Endodermal cell (in vitro differentiated cells): ENCODE measurements around the gene EHD2. TPM values are rescaled to one million over a fixed set of nuclear protein-coding genes. Genes with fewer than 3 reads are reported as not detected.

Experiments used
- DNase-seq: peaks from one replicate; pipeline ENCODE4 v3.0.0-alpha.2; 2017
- H3K27ac ChIP-seq: 2 replicates; pipeline ENCODE4 v1.5.1; 2013; ENCODE audit warnings: mild to moderate bottlenecking, low read depth, low read length, moderate library complexity
- H3K27me3 ChIP-seq: 2 replicates; pipeline ENCODE4 v1.6.1; 2013; ENCODE audit warnings: mild to moderate bottlenecking, low read length, moderate library complexity; ENCODE audit not compliant: insufficient read depth, control insufficient read depth, poor library complexity, severe bottlenecking
- H3K36me3 ChIP-seq: 2 replicates; pipeline ENCODE4 v1.7.0; 2013; ENCODE audit warnings: mild to moderate bottlenecking, low read length, moderate library complexity; ENCODE audit not compliant: control insufficient read depth, insufficient read depth
- H3K4me1 ChIP-seq: one replicate; pipeline ENCODE4 v1.7.0; 2013; ENCODE audit warnings: low read length; ENCODE audit not compliant: control insufficient read depth, insufficient read depth
- H3K4me3 ChIP-seq: 2 replicates; pipeline ENCODE4 v1.5.1; 2013; ENCODE audit warnings: mild to moderate bottlenecking, low read length, moderate library complexity
- H3K9ac ChIP-seq: 2 replicates; pipeline ENCODE4 v1.6.1; 2013; ENCODE audit warnings: mild to moderate bottlenecking, low read length, moderate library complexity; ENCODE audit not compliant: poor library complexity, severe bottlenecking; ENCODE audit errors: extremely low read depth
- H3K9me3 ChIP-seq: 2 replicates; pipeline ENCODE4 v1.6.1; 2013; ENCODE audit warnings: mild to moderate bottlenecking, low read length, moderate library complexity; ENCODE audit not compliant: control insufficient read depth
- H3K27ac Mint-ChIP-seq: 2 replicates; pipeline ENCODE4 v1.8.0; 2020; ENCODE audit warnings: mixed read lengths
- H3K27me3 Mint-ChIP-seq: 2 replicates; pipeline ENCODE4 v1.8.0; 2021; ENCODE audit warnings: mild to moderate bottlenecking, mixed read lengths; ENCODE audit not compliant: insufficient read depth
- H3K36me3 Mint-ChIP-seq: 2 replicates; pipeline ENCODE4 v1.8.0; 2020; ENCODE audit warnings: low read depth, mixed read lengths
- H3K4me1 Mint-ChIP-seq: 2 replicates; pipeline ENCODE4 v1.8.0; 2020; ENCODE audit warnings: mixed read lengths
- H3K4me3 Mint-ChIP-seq: 2 replicates; pipeline ENCODE4 v1.8.0; 2020; ENCODE audit warnings: mild to moderate bottlenecking, moderate library complexity, mixed read lengths
- H3K9me3 Mint-ChIP-seq: 2 replicates; pipeline ENCODE4 v1.8.0; 2020; ENCODE audit warnings: mild to moderate bottlenecking, mixed read lengths
- WGBS, 2 experiments: methylation state at CpG; one replicate each; pipeline versions ENCODE4 v1.1.5 to v1.1.7; 2013; ENCODE audit warnings: missing lambda C conversion rate in 2 of 2, mixed read lengths in 1 of 2; ENCODE audit not compliant: insufficient coverage in 1 of 2, insufficient read length in 1 of 2; 5-methylcytosine and 5-hydroxymethylcytosine counted together
- long read RNA-seq, 4 experiments: library from polyadenylated mRNA in 2 of 4; library from RNA in 1 of 4; library from capped mRNA in 1 of 4; stranded (forward) in 3 of 4; unstranded in 1 of 4; transcript quantifications; one replicate each; pipeline ENCODE4 v2.0.0, GENCODE V29; 2020 to 2021; ENCODE audit warnings: inconsistent platforms in 1 of 4
- polyA plus RNA-seq, 2 experiments: library from polyadenylated mRNA; stranded (reverse); fragments of 50-300 nt; gene quantifications; one replicate each; pipeline ENCODE4 v1.2.3, GENCODE V29; 2013
- total RNA-seq, 2 donors: library from RNA; stranded (reverse); fragmentation: NEBNext Ultra II Directional in 1 of 2; extraction: Animal tissue kit (Norgen Biotek cat#: 25700) in 1 of 2; gene quantifications; 2 replicates in 1 of 2; 3 replicates in 1 of 2; pipeline ENCODE4 v1.2.1, GENCODE V29; 2021
- TF ChIP-seq, protein P1 (sequence below): fragments of 200-600 bp; sonication (generic); conservative IDR thresholded peaks from 2 replicates; pipeline ENCODE4 v1.5.0; 2021; ENCODE audit warnings: antibody characterized with exemption, mild to moderate bottlenecking

Gene EHD2
- 1 to 10 TPM; 5.5 to 8.4 TPM for total RNA-seq
- 4.3 TPM for polyA plus RNA-seq (2013, experiment 1 of 2)
- polyA plus RNA-seq (2013, experiment 2 of 2) = 3.7 TPM
- long read RNA-seq, experiment 1, partial matches to known transcripts = 0 of 7 reads
- long read RNA-seq, experiment 1, other reads (novel, unspliced or antisense) = 7 of 7 reads
- long read RNA-seq, experiment 2, transcript EHD2-201 (6 exons, 3,585 nt) = major isoform, 26 of 37 reads
- long read RNA-seq, experiment 2, partial matches to known transcripts = 7 of 37 reads
- long read RNA-seq, experiment 2, other reads (novel, unspliced or antisense) = 4 of 37 reads
- long read RNA-seq, experiment 3, partial matches to known transcripts = 0 of 4 reads
- long read RNA-seq, experiment 3, other reads (novel, unspliced or antisense) = 3 of 4 reads
- long read RNA-seq, experiment 4 = 0 reads

DNA sequence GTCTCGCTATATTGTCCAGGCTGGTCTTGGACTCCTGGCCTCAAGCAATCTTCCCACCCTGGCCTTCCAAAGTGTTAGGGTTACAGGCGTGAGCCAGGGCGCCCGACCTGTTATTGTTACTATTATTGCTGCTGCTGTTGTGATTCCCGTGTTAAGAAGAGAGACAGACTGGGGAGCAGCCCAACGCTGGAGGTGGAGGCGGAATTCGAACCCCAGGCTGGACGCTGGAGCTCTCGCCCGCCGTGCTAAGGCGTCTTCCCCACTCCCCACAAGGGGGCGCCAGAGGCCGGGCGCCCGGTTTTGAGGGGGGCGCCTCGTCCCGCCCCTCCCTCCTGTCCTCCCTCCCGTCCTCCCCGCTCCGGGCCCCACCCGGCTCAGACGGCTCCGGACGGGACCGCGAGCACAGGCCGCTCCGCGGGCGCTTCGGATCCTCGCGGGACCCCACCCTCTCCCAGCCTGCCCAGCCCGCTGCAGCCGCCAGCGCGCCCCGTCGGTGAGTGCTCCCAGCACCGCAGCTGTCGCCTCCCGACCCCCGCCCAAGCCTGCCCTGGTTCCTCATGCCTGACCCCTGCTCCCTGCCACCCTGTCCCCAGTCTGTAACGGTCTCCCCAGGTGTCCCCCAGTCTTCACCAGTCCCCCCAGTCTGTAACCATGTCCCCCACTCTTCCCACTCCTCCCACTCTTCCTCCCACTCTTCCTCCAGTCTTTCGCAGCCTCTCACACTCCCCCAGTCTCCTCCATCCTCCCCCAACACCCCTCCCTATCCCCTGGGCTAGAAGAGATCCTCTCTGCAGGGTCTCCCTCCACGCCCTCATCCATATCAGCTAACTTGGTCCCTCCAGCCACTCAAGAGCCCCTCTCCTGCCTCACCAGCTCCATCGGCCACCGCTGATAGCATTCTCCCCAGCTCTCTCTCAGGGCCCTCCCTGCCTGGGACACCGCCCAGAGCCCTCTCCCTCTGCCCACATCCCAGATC is at the start of gene EHD2:
TSS of gene EHD2 (plus strand) at position 377 of the 976 bp plus-strand sequence. CDS start 3,191 bp downstream, outside the sequence.
- TF ChIP-seq, protein P1, sequence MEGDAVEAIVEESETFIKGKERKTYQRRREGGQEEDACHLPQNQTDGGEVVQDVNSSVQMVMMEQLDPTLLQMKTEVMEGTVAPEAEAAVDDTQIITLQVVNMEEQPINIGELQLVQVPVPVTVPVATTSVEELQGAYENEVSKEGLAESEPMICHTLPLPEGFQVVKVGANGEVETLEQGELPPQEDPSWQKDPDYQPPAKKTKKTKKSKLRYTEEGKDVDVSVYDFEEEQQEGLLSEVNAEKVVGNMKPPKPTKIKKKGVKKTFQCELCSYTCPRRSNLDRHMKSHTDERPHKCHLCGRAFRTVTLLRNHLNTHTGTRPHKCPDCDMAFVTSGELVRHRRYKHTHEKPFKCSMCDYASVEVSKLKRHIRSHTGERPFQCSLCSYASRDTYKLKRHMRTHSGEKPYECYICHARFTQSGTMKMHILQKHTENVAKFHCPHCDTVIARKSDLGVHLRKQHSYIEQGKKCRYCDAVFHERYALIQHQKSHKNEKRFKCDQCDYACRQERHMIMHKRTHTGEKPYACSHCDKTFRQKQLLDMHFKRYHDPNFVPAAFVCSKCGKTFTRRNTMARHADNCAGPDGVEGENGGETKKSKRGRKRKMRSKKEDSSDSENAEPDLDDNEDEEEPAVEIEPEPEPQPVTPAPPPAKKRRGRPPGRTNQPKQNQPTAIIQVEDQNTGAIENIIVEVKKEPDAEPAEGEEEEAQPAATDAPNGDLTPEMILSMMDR = peak; percentile 99
- peak within 1 kb of the TSS; percentile 64 for H3K4me3 ChIP-seq
- peak within 1 kb of the TSS; percentile 50 for H3K4me3 Mint-ChIP-seq
- peaks cover 29% of the 10 kb centered on the region for H3K27me3 Mint-ChIP-seq
- peak; percentile 82 for DNase-seq
- peaks cover 10% of the 10 kb centered on the region for H3K9me3 ChIP-seq
- H3K4me1 Mint-ChIP-seq = peaks cover 4% of the 10 kb centered on the region
- no peaks in the 10 kb centered on the region for H3K4me1 ChIP-seq
- H3K27me3 ChIP-seq = no peaks in the 10 kb centered on the region
- H3K27ac Mint-ChIP-seq = no peak within 1 kb of the TSS
- H3K27ac ChIP-seq = no peak within 1 kb of the TSS
- no peak within 1 kb of the TSS for H3K9ac ChIP-seq
- H3K36me3 Mint-ChIP-seq = peaks cover 5% of the 10 kb centered on the region
- WGBS, 2 experiments = 17 to 24% methylated on average over 13 to 52 of the region's 52 CpGs
- H3K9me3 Mint-ChIP-seq = peaks cover 22% of the 10 kb centered on the region
- no peaks in the 10 kb centered on the region for H3K36me3 ChIP-seq

GRCh38 chr19:47663435-47663910 is 49.7 kb upstream of the EHD2 start:
- Histone ChIP-seq H3K27ac (no peak overlapping the region), H3K9me3 (no peaks in the 10 kb centered on the region), H3K9ac (no peak overlapping the region), H3K4me3 (no peak overlapping the region), H3K4me1 (peaks cover 6% of the 10 kb centered on the region), H3K27me3 (no peaks in the 10 kb centered on the region), H3K36me3 (peaks cover 10% of the 10 kb centered on the region)
- no peak overlapping the region for H3K4me3 Mint-ChIP-seq
- TF ChIP-seq, protein P1 = no peak
- H3K9me3 Mint-ChIP-seq = no peaks in the 10 kb centered on the region
- DNase-seq = no peak
- no peaks in the 10 kb centered on the region for H3K27me3 Mint-ChIP-seq
- peak overlapping the region; percentile 12 for H3K27ac Mint-ChIP-seq
- WGBS, 2 experiments = 81 to 84% methylated on average over 3 of the region's 3 CpGs
- peaks cover 22% of the 10 kb centered on the region for H3K36me3 Mint-ChIP-seq
- H3K4me1 Mint-ChIP-seq = peaks cover 41% of the 10 kb centered on the region
